IMR-90 (cell line): ENCODE measurements around the gene DHX38. TPM values are rescaled to one million over a fixed set of nuclear protein-coding genes. Genes with fewer than 3 reads are reported as not detected.
"Not testable (repeated sequence)": the region's sequence is repeated elsewhere in the genome, so short reads cannot be mapped to it uniquely, and the experiment has no call there.

Source experiments
- ATAC-seq: fragments of 200-7000 bp; cut with Tn5 transposase; 2 replicates; pipeline ENCODE4 v1.9.1; 2020; ENCODE audit warnings: low read depth, mild to moderate bottlenecking, moderate library complexity
- BruUV-seq: library from RNA; stranded (reverse); fragments of 400-500 nt; replicated peaks from 2 replicates; lab custom pipeline; 2021; lab: Mats Ljungman, UMichigan
- CTCF ChIA-PET: fragments of 300-600 bp; formaldehyde crosslinking; extraction: SDS; loops from one replicate; lab custom pipeline; 2021; ENCODE audit warnings: antibody characterized with exemption; lab: Yijun Ruan, JAX
- POLR2A ChIA-PET: fragments of 300-600 bp; sonication (Branson Sonifier 250); formaldehyde crosslinking; loops from one replicate; lab custom pipeline; 2022; ENCODE audit warnings: antibody characterized with exemption; ENCODE audit not compliant: unreplicated experiment; lab: Charles Lee
- DNase-seq: peaks from one replicate; pipeline ENCODE4 v3.0.0; 2013
- H2AFZ ChIP-seq: replicated peaks from 2 replicates; pipeline ENCODE3; 2013; ENCODE audit warnings: low read length, mild to moderate bottlenecking; ENCODE audit not compliant: poor library complexity
- H2AK5ac ChIP-seq: 2 replicates; pipeline ENCODE4 v1.6.1; 2013; ENCODE audit warnings: low read depth, low read length, inconsistent platforms
- H2AK9ac ChIP-seq: replicated peaks from 2 replicates; pipeline ENCODE3; 2013; ENCODE audit warnings: mild to moderate bottlenecking, low read depth, low read length, moderate library complexity; ENCODE audit not compliant: poor library complexity
- H2BK120ac ChIP-seq: 2 replicates; pipeline ENCODE4 v1.6.1; 2013; ENCODE audit warnings: low read depth, low read length, inconsistent platforms
- H2BK15ac ChIP-seq: 3 replicates; pipeline ENCODE4 v1.6.1; 2013; ENCODE audit warnings: low read depth, low read length, inconsistent platforms
- H2BK20ac ChIP-seq: 2 replicates; pipeline ENCODE4 v1.6.1; 2013; ENCODE audit warnings: low read depth, mild to moderate bottlenecking, inconsistent platforms, low read length, moderate library complexity
- H2BK5ac ChIP-seq: 2 replicates; pipeline ENCODE4 v1.6.1; 2013; ENCODE audit warnings: mild to moderate bottlenecking, low read depth, low read length, inconsistent platforms; ENCODE audit not compliant: poor library complexity, severe bottlenecking
- H3K14ac ChIP-seq: replicated peaks from 2 replicates; pipeline ENCODE4 v1.6.1; 2013; ENCODE audit warnings: low read depth, low read length, inconsistent platforms
- H3K18ac ChIP-seq: 2 replicates; pipeline ENCODE4 v1.6.1; 2013; ENCODE audit warnings: low read depth, low read length, control low read depth
- H3K23ac ChIP-seq: 2 replicates; pipeline ENCODE4 v1.6.1; 2013; ENCODE audit warnings: low read depth, low read length, inconsistent platforms
- H3K27ac ChIP-seq: 2 replicates; pipeline ENCODE4 v1.5.1; 2013; ENCODE audit warnings: mild to moderate bottlenecking, control low read depth, low read length; ENCODE audit not compliant: insufficient read depth
- H3K27me3 ChIP-seq: 2 replicates; pipeline ENCODE4 v1.6.1; 2013; ENCODE audit warnings: low read length; ENCODE audit not compliant: control insufficient read depth, insufficient read depth
- H3K36me3 ChIP-seq: 2 replicates; pipeline ENCODE4 v1.6.1; 2013; ENCODE audit warnings: low read length, mixed read lengths; ENCODE audit not compliant: control insufficient read depth, insufficient read depth
- H3K4ac ChIP-seq: 2 replicates; pipeline ENCODE4 v1.6.1; 2013; ENCODE audit warnings: low read depth, low read length, inconsistent platforms
- H3K4me1 ChIP-seq: 2 replicates; pipeline ENCODE4 v1.6.1; 2013; ENCODE audit warnings: low read length, mixed read lengths; ENCODE audit not compliant: control insufficient read depth, insufficient read depth
- H3K4me2 ChIP-seq: 2 replicates; pipeline ENCODE4 v1.6.1; 2013; ENCODE audit warnings: low read depth, mild to moderate bottlenecking, control low read depth, low read length, moderate library complexity
- H3K4me3 ChIP-seq: 2 replicates; pipeline ENCODE4 v1.5.1; 2013; ENCODE audit warnings: low read depth, mild to moderate bottlenecking, control low read depth, low read length, moderate library complexity; ENCODE audit not compliant: insufficient read depth
- H3K56ac ChIP-seq: 2 replicates; pipeline ENCODE4 v1.6.1; 2013; ENCODE audit warnings: low read length, inconsistent platforms; ENCODE audit not compliant: insufficient read depth; ENCODE audit errors: extremely low read depth
- H3K79me1 ChIP-seq, 2 experiments: 2 replicates each; pipeline ENCODE4 v1.6.1; 2013; ENCODE audit warnings: low read length in 2 of 2, inconsistent platforms in 1 of 2, low read depth in 1 of 2
- H3K9ac ChIP-seq: 2 replicates; pipeline ENCODE4 v1.6.1; 2013; ENCODE audit warnings: low read depth, low read length, control low read depth
- H3K9me1 ChIP-seq: 2 replicates; pipeline ENCODE4 v1.6.1; 2013; ENCODE audit warnings: low read length, inconsistent platforms; ENCODE audit not compliant: insufficient read depth
- H3K9me3 ChIP-seq: 2 replicates; pipeline ENCODE4 v1.6.1; 2013; ENCODE audit warnings: low read length; ENCODE audit not compliant: control insufficient read depth, insufficient read depth
- H4K20me1 ChIP-seq: 2 replicates; pipeline ENCODE4 v1.6.1; 2013; ENCODE audit warnings: low read length, inconsistent platforms; ENCODE audit not compliant: insufficient read depth
- H4K5ac ChIP-seq: 2 replicates; pipeline ENCODE4 v1.6.1; 2013; ENCODE audit warnings: mild to moderate bottlenecking, low read depth, low read length, control low read depth
- H4K8ac ChIP-seq, 2 experiments: 2 replicates each; pipeline ENCODE4 v1.6.1; 2013; ENCODE audit warnings: low read depth in 2 of 2, low read length in 2 of 2, control low read depth in 1 of 2, inconsistent platforms in 1 of 2
- H4K91ac ChIP-seq: 2 replicates; pipeline ENCODE4 v1.6.1; 2013; ENCODE audit warnings: low read depth, low read length, inconsistent platforms; ENCODE audit not compliant: insufficient read depth
- BHLHE40 ChIP-seq: fragments of 150-350 bp; IDR thresholded peaks from 2 replicates; pipeline ENCODE4 v1.6.1; 2016; ENCODE audit warnings: mild to moderate bottlenecking, low read depth, low read length
- CEBPB ChIP-seq: IDR thresholded peaks from 2 replicates; pipeline ENCODE4 v1.6.1; 2012; ENCODE audit warnings: low read depth, low read length, improper control_type of control experiment
- CHD1 ChIP-seq: IDR thresholded peaks from 2 replicates; pipeline ENCODE4 v1.6.1; 2012; ENCODE audit warnings: low read depth, low read length, improper control_type of control experiment
- FOS ChIP-seq: fragments of 150-350 bp; IDR thresholded peaks from 2 replicates; pipeline ENCODE4 v1.6.1; 2016; ENCODE audit warnings: low read depth, low read length
- MAFK ChIP-seq: IDR thresholded peaks from 2 replicates; pipeline ENCODE4 v1.6.1; 2012; ENCODE audit warnings: low read depth, low read length, improper control_type of control experiment
- MAZ ChIP-seq: IDR thresholded peaks from 2 replicates; pipeline ENCODE4 v1.6.1; 2012; ENCODE audit warnings: low read depth, mild to moderate bottlenecking, low read length, improper control_type of control experiment, moderate library complexity, borderline replicate concordance
- MXI1 ChIP-seq: IDR thresholded peaks from 2 replicates; pipeline ENCODE4 v1.6.1; 2012; ENCODE audit warnings: low read depth, mild to moderate bottlenecking, low read length, moderate library complexity, borderline replicate concordance
- NFE2L2 ChIP-seq: fragments of 150-350 bp; IDR thresholded peaks from 2 replicates; pipeline ENCODE4 v1.6.1; 2016; ENCODE audit warnings: low read depth, mild to moderate bottlenecking, low read length
- POLR2A ChIP-seq: IDR thresholded peaks from 2 replicates; pipeline ENCODE4 v1.6.1; 2012; ENCODE audit warnings: mild to moderate bottlenecking, low read depth, low read length
- RAD21 ChIP-seq: IDR thresholded peaks from 2 replicates; pipeline ENCODE4 v1.6.1; 2012; ENCODE audit warnings: low read length, improper control_type of control experiment
- RCOR1 ChIP-seq: IDR thresholded peaks from 2 replicates; pipeline ENCODE4 v1.6.1; 2012; ENCODE audit warnings: mild to moderate bottlenecking, low read length, improper control_type of control experiment; ENCODE audit not compliant: insufficient replicate concordance
- RFX5 ChIP-seq: IDR thresholded peaks from 2 replicates; pipeline ENCODE4 v1.8.0; 2012; ENCODE audit warnings: low read depth, mild to moderate bottlenecking, low read length, moderate library complexity
- SMC3 ChIP-seq: fragments of 150-350 bp; IDR thresholded peaks from 2 replicates; pipeline ENCODE4 v1.6.1; 2016; ENCODE audit warnings: low read depth, mild to moderate bottlenecking, antibody characterized with exemption, low read length, moderate library complexity
- whole genome bisulfite sequencing, 2 experiments: methylation state at CpG; one replicate each; pipeline versions ENCODE4 v1.1.5 to v1.1.7; 2013; ENCODE audit warnings: missing lambda C conversion rate in 2 of 2; ENCODE audit not compliant: insufficient read length in 1 of 2; ENCODE audit errors: extremely low coverage in 2 of 2; 5-methylcytosine and 5-hydroxymethylcytosine counted together
- dilution Hi-C: fragments of 300-500 bp; cut with HindIII; formaldehyde crosslinking; loops from one replicate; pipeline ENCODE4 v1.14.3; 2018; ENCODE audit warnings: low sequenced_read_pairs; ENCODE audit not compliant: unreplicated experiment
- in situ Hi-C: fragments of 300-500 bp; cut with MboI; formaldehyde crosslinking; loops from 3 replicates; pipeline ENCODE4 v1.14.3; 2019; ENCODE audit warnings: low sequenced_read_pairs, inconsistent platforms, mixed read lengths
- intact Hi-C: fragments of 100-400 bp; cut with micrococcal nuclease; formaldehyde crosslinking; loops from 2 replicates; pipeline ENCODE4 v1.10.0; 2022
- polyA plus RNA-seq, 3 experiments: library from polyadenylated mRNA; depleted of rRNA; stranded (reverse); fragments of >200 nt; gene quantifications; 2 replicates each; pipeline ENCODE4 v1.2.3, GENCODE V29; 2012; ENCODE audit warnings: low replicate concordance in 1 of 3
- total RNA-seq: library from RNA; depleted of rRNA; stranded (reverse); fragments of >200 nt; gene quantifications from 2 replicates; pipeline ENCODE4 v1.2.3, GENCODE V29; 2012
- TF ChIP-seq, protein P1 (sequence below): fragments of 150-350 bp; IDR thresholded peaks from 2 replicates; pipeline ENCODE4 v1.6.1; 2016; ENCODE audit warnings: low read depth, mild to moderate bottlenecking, low read length, moderate library complexity, borderline replicate concordance

The DHX38 gene
- total and polyA plus RNA-seq, 2 of the 4 experiments (the other 2 are of a cell fraction) = 45.4 to 49.6 TPM

DNA sequence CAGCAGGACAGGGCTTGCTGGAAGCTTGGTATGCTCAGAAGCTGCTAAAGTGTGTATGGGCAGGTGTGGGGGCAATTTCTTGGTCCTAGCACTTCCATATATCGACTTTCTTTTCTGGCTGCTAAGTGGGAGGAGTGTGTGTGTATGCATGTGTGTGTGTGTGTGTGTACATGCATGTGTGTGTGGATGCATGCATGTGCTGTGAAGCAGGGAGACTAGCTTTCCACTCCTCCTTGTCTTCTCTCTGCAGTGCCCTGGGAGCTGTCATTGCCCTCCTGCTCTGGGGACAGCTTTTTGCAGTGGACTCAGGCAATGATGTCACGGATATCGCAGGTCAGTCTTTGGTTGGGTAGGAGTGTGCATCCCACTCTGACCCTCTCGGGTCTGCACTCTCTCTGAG is 37.7 kb upstream of the DHX38 start:
- dilution Hi-C loops = no loop called here

DNA sequence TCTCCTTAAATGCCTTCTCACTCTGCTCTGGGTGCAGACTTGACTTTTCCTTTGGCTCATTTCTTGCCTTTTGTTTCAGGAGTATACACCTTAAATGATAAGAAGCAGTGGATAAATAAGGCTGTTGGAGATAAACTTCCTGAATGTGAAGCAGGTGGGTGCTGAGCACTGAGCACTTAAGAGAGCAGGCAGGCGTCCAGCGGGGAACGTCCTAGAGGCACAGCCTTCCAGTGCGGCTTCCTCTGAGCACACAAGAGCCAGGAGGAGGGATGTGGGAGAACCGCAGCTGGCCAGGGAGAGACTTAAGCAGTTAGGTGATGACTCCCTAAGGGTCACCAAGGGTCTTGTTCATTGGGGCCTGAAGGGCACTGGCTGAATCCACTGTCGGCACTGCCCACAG is 36.3 kb upstream of the DHX38 start:
- H4K91ac ChIP-seq, in situ Hi-C loops, H3K9ac ChIP-seq, H3K9me1 ChIP-seq, H3K4me3 ChIP-seq, H2AK5ac ChIP-seq, DNase-seq, POLR2A ChIA-PET, H4K5ac ChIP-seq, BruUV-seq, H2AFZ ChIP-seq, H3K4ac ChIP-seq, dilution Hi-C loops, H4K8ac ChIP-seq, H3K23ac ChIP-seq, H3K79me1 ChIP-seq, H2BK5ac ChIP-seq, CTCF ChIA-PET, ATAC-seq, H3K36me3 ChIP-seq, H3K4me1 ChIP-seq, H2AK9ac ChIP-seq, H3K27ac ChIP-seq, H3K56ac ChIP-seq, intact Hi-C loops, H4K20me1 ChIP-seq, H2BK120ac ChIP-seq, H3K18ac ChIP-seq, H2BK15ac ChIP-seq, H3K9me3 ChIP-seq, H3K14ac ChIP-seq, H3K27me3 ChIP-seq, H3K4me2 ChIP-seq, H2BK20ac ChIP-seq: not testable (repeated sequence)
- no CpG with 5 or more reads among the region's 6 CpGs for WGBS, 2 experiments

More for the DNA sequence above, 37.7 kb upstream of the DHX38 start:
- ATAC-seq = no peak
- no peak overlapping the region for H3K18ac ChIP-seq
- H3K14ac ChIP-seq = no peak overlapping the region
- POLR2A ChIA-PET = no interaction called here
- CTCF ChIA-PET = interaction anchor here (0.6 kb wide), 1 partner anchor 47 kb away, joined by 3 read pairs; no protein-coding TSS in a partner anchor
- H4K20me1 ChIP-seq = no peaks in the 10 kb centered on the region
- H2AK9ac ChIP-seq = no peak overlapping the region
- H3K4me2 ChIP-seq = no peak overlapping the region
- no TSS peak for BruUV-seq
- no peak overlapping the region for H2BK5ac ChIP-seq
- H3K79me1 ChIP-seq = no peaks in the 10 kb centered on the region
- DNase-seq = no peak
- no peak overlapping the region for H3K27ac ChIP-seq
- H2BK20ac ChIP-seq = no peak overlapping the region
- H2BK120ac ChIP-seq = no peak overlapping the region
- H3K27me3 ChIP-seq = no peaks in the 10 kb centered on the region
- intact Hi-C loops = no loop called here
- no peaks in the 10 kb centered on the region for H3K36me3 ChIP-seq
- H3K4ac ChIP-seq = no peak overlapping the region
- no peaks in the 10 kb centered on the region for H3K4me1 ChIP-seq
- in situ Hi-C loops = no loop called here
- no peaks in the 10 kb centered on the region for H3K9me1 ChIP-seq
- H3K9ac ChIP-seq = no peak overlapping the region
- no peak overlapping the region for H3K56ac ChIP-seq
- no peak overlapping the region for H2AK5ac ChIP-seq
- WGBS, 2 experiments = no CpG with 5 or more reads among the region's 4 CpGs
- TF ChIP-seq FOS (no peak), RCOR1 (no peak), CEBPB (no peak), SMC3 (no peak), RFX5 (no peak), RAD21 (no peak), MAFK (no peak), NFE2L2 (no peak), MXI1 (no peak), MAZ (no peak), BHLHE40 (no peak), CHD1 (no peak), POLR2A (no peak)
- TF ChIP-seq, protein P1, sequence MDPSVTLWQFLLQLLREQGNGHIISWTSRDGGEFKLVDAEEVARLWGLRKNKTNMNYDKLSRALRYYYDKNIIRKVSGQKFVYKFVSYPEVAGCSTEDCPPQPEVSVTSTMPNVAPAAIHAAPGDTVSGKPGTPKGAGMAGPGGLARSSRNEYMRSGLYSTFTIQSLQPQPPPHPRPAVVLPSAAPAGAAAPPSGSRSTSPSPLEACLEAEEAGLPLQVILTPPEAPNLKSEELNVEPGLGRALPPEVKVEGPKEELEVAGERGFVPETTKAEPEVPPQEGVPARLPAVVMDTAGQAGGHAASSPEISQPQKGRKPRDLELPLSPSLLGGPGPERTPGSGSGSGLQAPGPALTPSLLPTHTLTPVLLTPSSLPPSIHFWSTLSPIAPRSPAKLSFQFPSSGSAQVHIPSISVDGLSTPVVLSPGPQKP = no peak
- no peak overlapping the region for H4K8ac ChIP-seq
- H3K4me3 ChIP-seq = no peak overlapping the region
- no peak overlapping the region for H4K5ac ChIP-seq
- H4K91ac ChIP-seq = no peak overlapping the region
- H2BK15ac ChIP-seq = no peak overlapping the region
- H3K9me3 ChIP-seq = no peaks in the 10 kb centered on the region
- H2AFZ ChIP-seq = no peak overlapping the region
- H3K23ac ChIP-seq = no peak overlapping the region
